Measurements from ENCODE around the gene ZNF629.
"Not testable (repeated sequence)": the region's sequence is repeated elsewhere in the genome, so short reads cannot be mapped to it uniquely, and the experiment has no call there.

Gene ZNF629

GRCh38 chr16:30786936-30787612, at the start of gene ZNF629:
Gene ZNF629, minus strand, starts transcription at chr16:30787205. Its CDS starts 2,723 bp downstream, at chr16:30784482.
- peak; percentile 58 for DNase-seq

DNA sequence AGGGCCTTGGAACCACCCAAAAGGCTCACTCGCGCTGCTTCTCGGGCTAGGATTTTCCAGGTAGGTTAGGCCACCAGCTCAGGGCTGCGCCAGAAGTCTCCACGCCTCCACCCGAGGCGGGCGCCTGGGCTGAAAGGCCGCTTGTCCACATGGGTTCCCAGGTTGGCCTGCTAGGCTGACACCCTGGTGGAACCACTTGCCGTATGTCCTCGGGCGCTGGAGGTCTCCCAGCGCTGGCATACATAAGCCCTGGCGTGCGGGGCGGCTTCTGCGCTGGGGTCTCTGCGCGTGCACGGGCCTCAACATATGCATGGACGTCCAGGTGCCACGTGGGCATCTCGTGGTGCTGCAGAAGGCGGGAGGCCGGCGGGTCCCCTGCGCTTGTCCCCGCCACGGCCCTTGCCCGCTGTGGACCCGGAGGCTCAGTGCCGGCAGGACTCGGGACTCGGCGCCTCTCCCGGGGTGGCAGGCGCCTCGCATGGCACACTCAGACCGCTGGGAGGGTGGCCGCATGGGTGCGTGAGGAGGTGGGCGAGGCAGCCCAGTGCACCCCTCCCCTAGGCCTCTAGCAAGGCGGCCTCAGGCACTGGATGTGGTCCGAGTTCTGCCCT, 47.2 kb upstream of the ZNF629 start:
- DNase-seq: no peak

- no peak for DNase-seq
Observed at GRCh38 chr16:30830072-30830417, 43.0 kb upstream of the ZNF629 start.

DNA sequence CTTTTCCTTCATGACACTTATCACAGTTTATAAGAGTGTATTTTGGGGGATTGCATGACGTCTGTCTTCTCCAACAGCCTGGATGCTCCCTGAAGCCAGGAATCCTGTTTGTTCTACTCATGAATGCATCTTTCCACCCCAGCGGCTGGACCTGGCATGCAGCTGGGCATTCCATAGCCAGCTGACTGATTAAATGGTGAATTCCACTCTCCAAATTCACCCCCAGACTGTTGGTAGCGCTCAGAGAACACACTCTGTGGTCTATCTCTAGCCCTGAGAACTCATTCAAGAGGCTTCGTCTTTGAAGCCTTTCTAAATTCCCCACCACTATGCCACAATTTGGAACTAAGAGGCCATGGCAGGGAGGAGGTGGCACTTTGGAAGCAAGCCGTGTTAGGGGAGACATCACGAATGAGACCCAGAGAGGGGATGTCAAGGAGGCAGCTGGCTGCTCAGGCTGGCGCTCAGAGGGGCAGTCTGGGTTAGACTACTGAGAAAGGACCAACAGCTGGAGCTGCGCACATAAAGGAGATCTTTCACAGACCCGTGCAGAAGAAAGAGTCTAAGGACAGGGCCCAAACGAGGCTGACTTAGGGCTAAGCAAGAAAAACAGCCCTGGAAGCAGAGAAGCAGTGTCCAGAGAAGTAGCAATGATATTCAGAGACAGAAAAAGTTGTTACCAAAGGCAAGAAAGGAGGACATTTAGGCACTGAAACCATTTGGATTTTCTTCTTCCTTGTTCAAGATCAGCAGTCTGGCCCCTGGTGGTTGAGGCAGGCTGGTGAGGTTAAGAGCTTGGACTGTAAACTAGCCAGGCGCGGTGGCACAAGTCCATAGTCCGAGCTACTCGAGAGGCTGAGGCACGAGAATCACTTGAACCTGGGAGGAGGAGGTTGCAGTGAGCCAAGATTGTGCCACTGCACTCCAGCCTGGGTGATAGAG, 42.4 kb upstream of the ZNF629 start:
- no peak for DNase-seq

GRCh38 chr16:30821891-30822290, 34.9 kb upstream of the ZNF629 start:
- DNase-seq: no peak

- not testable (repeated sequence) for DNase-seq
Observed at GRCh38 chr16:30821441-30821840, 34.4 kb upstream of the ZNF629 start.

DNA sequence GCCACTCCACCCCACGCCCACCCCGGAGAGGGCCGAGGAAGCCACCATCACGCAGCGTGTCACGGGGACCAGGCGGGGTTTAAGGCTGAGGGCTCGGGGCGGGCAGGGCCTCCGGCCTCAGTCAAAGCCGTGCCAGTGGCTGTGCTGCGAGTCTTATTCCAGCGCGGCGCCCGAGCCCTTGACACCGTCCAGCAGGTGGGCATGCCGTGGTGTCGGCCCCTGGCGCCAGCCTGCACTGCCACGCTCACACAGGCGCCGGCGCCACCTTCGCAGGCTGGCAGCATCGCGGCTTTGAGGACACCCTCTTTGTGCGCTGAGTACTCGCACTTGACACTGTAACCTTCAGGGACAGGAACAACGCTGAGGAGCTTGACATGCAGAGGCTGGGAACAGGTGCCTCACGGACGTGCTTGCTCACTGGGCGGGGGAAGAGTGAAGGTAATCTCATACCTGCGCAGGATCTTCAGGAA, 34.0 kb upstream of the ZNF629 start:
- DNase-seq: no peak

DNA sequence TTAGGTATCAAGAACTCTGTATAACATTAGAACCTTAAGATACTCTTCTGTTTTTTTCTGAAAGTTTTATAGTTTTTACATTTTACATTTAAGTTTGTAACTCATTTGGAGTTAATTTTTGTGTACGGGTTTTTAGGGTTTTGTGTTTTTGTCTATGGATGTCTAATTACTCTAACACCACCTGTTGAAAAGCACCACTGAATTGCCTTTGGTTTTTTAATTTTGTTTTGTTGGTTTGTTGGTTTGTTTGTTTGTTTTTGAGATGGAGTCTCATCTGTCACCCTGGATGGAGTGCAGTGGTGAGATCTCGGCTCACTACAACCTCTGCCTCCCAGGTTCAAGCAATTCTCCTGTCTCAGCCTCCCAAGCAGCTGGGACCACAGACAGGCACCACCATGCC, 29.8 kb upstream of the ZNF629 start:
- no peak for DNase-seq

DNA sequence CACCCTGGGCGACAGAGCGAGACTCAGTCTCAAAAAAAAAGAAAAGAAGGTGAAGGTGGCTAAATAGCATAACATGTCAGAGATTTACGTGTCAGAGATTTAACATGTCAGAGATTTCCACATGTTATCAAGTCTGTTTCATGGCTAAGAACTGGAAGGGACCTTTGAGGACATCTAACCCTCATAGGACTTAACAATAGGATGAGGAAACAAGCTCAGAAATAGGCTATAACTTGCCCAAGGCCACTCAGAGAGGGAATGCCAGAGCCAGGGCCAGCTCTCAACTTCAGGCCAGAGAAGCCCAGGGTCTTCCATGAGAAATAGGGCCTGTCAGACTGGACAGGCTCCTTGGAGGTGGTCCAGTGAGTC, 26.8 kb upstream of the ZNF629 start:
- DNase-seq: no peak

DNA sequence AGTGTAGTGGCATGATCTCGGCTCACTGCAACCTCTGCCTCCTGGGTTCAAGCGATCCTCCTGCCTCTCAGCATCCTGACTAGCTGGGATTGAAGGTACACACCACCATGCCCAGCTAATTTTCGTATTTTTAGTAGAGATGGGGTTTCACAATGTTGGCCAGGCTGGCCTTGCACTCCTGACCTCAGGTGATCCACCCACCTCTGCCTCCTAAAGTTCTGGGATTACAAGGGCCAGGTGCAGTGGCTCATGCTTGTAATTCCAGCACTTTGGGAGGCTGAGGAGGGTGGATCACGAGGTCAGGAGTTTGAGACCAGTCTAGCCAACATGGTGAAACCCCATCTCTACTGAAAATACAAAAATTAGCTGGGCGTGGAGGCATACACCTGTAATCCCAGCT, 22.7 kb upstream of the ZNF629 start:
- DNase-seq: not testable (repeated sequence)

- DNase-seq: not testable (repeated sequence)
Observed at GRCh38 chr16:30808890-30809426, 22.0 kb upstream of the ZNF629 start.

DNA sequence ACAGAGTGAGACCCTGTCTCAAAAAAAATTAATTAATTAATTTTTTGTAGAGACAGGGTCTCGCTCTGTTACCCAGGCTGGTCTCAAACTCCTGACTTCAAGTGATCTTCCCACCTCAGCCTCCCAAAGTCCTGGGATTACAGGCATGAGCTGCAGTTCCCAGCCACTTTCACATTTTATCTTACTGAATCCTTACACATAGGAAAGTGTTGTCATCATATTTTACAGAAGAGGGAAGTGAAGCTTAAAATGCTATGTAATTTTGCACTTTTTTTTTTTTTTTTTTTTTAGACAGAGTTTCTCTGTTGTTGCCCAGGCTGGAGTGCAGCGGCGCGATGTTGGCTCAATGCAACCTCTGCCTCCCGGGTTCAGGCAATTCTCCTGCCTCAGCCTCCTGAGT, 21.1 kb upstream of the ZNF629 start:
- peak; percentile 83 for DNase-seq

- DNase-seq: peak; percentile 79
Observed at GRCh38 chr16:30805370-30806169, 18.6 kb upstream of the ZNF629 start.

DNA sequence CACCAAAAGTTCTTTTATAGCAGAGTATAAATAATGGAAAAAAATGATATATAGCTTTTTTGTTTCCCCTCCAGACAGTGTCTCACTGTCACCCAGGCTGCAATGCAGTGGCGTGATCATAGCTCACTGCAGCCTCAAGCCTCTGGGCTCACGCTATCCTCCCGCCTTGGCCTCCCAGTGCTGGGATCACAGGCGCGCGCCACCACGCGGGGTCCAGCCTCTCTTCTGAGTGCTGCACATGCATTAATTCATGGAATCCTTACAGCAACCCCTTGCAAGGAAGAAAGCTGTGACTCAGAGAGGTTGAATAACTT, 18.0 kb upstream of the ZNF629 start:
- no peak for DNase-seq

DNA sequence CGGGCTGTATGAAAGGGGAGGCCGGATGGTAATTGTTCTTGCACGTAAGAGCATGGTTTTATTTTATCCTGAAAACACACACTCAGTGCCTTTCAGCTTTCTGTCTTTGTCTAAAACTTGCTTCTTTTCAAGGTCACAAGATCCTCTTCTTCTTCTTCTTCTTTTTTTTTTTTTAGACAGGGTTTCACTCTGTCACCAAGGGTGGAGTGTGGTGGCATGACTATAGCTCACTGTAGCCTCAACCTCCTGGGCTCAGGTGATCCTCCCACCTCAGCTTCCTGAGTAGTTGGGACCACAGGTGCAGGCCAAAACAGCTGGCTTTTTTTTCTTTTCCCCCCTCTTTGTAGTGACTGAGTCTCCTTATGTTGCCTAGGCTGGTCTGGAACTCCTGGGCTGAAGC, 15.9 kb upstream of the ZNF629 start:
- peak; percentile 29 for DNase-seq

DNA sequence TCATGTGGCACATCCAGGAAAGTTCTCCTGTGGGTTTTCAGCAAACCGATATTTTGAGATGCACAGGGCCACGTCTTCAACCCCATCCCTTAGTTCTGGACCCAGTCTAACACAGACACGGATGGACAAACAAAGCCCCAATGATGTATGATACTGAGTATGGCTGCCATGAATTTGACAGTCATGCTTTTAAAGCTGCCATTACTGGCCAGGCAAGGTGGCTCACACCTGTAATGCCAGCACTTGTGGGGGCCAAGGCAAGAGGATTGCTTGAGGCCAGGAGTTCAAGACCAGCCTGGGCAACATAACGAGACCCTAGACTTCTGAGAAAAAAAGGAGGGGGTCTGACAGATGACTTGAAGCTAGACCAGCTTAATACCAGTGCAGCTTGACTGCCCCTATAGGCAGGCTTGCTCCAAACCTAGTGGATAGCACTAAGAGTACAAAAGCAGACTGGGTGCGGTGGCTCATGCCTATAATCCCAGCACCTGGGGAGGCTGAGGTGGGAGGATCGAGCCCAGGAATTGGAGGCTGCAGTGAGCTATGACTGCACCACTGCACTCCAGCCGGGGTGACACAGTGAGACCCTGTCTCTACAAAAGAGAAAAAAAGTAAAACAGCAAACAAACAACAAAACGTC, 10.8 kb upstream of the ZNF629 start:
- DNase-seq: no peak

- no peak for DNase-seq
Observed at GRCh38 chr16:30794634-30795033, 7.6 kb upstream of the ZNF629 start.

DNA sequence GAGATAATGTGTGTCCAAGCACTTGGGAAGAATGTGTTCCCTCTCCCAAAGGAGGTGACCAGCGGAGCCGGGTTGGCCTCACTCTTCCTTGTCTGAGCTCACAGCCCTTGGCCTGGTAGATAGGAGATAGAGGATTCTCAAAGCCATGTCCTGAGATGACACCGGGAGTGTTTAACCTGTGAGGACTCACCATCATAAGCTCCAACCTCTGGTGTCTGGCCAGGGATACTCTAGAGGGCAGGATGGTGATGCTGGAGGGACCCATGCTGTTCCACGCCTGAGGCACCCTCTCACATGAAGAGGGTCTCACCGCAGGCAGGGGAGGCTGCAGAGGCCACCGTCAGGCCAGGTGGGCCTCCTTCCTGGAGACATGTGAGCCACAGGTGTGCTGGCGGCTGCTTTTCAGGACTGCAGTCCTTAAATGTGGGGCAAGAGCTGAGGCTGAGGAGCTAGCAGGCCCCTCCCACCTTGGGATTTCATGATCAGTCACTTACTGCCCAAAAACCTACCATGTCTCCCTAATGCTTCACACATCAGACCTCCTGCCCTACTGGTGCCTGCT, 6.6 kb upstream of the ZNF629 start:
- DNase-seq: no peak

DNA sequence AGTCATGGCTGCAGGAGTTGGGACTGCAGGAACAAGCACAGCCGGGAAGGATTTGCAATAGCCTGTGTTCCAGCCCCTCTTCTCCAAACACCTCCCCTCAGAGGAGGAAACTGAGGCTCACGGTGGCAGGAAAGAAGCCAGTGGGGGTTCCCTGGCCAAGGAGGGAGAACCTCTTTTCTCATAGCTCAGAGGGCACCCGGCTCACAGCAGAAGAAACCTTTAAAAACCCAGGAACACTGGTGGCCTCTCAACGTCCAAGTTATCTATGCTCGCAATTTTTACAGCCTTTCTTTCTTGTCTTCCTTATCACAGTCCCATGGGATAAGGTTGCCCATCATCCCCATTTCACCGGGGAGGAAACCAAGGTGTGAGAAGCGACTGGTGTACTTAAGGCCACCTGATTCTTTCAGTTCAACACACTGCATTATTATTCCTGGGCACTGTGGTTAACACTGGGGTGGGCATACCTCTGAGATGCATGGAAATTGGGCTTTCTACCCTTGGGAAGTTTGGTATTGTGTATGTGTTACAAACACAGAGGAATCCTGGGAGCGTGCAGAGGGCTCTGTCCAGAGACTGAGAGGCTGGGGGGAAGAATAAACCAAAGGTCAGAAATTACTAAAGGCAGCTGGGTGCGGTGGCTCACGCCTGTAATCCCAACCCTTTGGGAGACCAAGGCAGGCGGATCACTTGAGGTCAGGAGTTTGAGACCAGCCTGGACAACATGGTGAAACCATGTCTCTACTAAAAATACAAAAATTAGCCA, 791 bp upstream of the ZNF629 start:
- DNase-seq: no peak

- peak; percentile 43 for DNase-seq
Observed at GRCh38 chr16:30786115-30786935, 680 bp downstream of the ZNF629 start.

All from suppressor macrophage treated with lipopolysaccharide for 4 hours (primary cell).